Stimulated activated CD8-positive, alpha-beta memory T cell treated with anti-CD3 and anti-CD28 coated beads, Interleukin-12 subunit alpha, Interleukin-12 subunit beta, amount 100 ng/mL, for 24 hours (primary cell): ENCODE data around the gene HPSE.
"Not testable (repeated sequence)": the region's sequence is repeated elsewhere in the genome, so short reads cannot be mapped to it uniquely, and the experiment has no call there.

Source experiments
- DNase-seq: peaks from one replicate; pipeline ENCODE4 v3.0.0-alpha.2; 2020; ENCODE audit errors: extremely low read depth

Gene HPSE

GRCh38 chr4:83331956-83332355, 2.7 kb downstream of the HPSE start:
- DNase-seq, result no peak

GRCh38 chr4:83329521-83330110, 5.0 kb downstream of the HPSE start:
- DNase-seq, result no peak

GRCh38 chr4:83328521-83329187, 6.0 kb downstream of the HPSE start:
- DNase-seq, result no peak

GRCh38 chr4:83326546-83326945, 8.1 kb downstream of the HPSE start:
- DNase-seq, result no peak

- not testable (repeated sequence) for DNase-seq
Observed at GRCh38 chr4:83325306-83325705, 9.3 kb downstream of the HPSE start.

- no peak for DNase-seq
Observed at GRCh38 chr4:83323136-83323535, 11.5 kb downstream of the HPSE start.

- no peak for DNase-seq
Observed at GRCh38 chr4:83320548-83320947, 14.1 kb downstream of the HPSE start.

- no peak for DNase-seq
Observed at GRCh38 chr4:83318666-83319065, 16.0 kb downstream of the HPSE start.

GRCh38 chr4:83317671-83318070, 17.0 kb downstream of the HPSE start:
- no peak for DNase-seq

GRCh38 chr4:83316459-83317165, 18.0 kb downstream of the HPSE start:
- no peak for DNase-seq

GRCh38 chr4:83315341-83315870, 19.2 kb downstream of the HPSE start:
- no peak for DNase-seq

- DNase-seq, result no peak
Observed at GRCh38 chr4:83308672-83309071, 26.0 kb downstream of the HPSE start.

- no peak for DNase-seq
Observed at GRCh38 chr4:83307920-83308319, 26.7 kb downstream of the HPSE start.

GRCh38 chr4:83305187-83305586, 29.5 kb downstream of the HPSE start:
- no peak for DNase-seq

GRCh38 chr4:83297548-83298260, 36.9 kb downstream of the HPSE start:
- DNase-seq, result no peak

GRCh38 chr4:83293305-83294046, 41.2 kb downstream of the HPSE start:
- no peak for DNase-seq

GRCh38 chr4:83290059-83290774, 44.4 kb downstream of the HPSE start:
- DNase-seq, result not testable (repeated sequence)

- not testable (repeated sequence) for DNase-seq
Observed at GRCh38 chr4:83288381-83288780, 46.3 kb downstream of the HPSE start.

GRCh38 chr4:83285055-83285407, 49.6 kb downstream of the HPSE start:
- DNase-seq, result no peak

GRCh38 chr4:83284193-83285054, 50.2 kb downstream of the HPSE start, which contains the start of gene COQ2:
COQ2 (minus strand) TSS chr4:83284798; CDS start chr4:83284764, 34 bp downstream.
- peak; percentile 92 for DNase-seq
